Measurements from ENCODE around the gene PCID2.

Gene PCID2

GRCh38 chr13:113178070-113178895 is 30.2 kb downstream of the PCID2 start:
- peak overlapping the region; percentile 68 for H3K4me3 ChIP-seq (ENCODE audit: low read depth, low read length)
- TF ChIP-seq CTCF (IDR thresholded peaks at IDR 0.05; ENCODE audit: low read depth, low read length): no peak

- TF ChIP-seq CTCF (IDR thresholded peaks at IDR 0.05; ENCODE audit: low read depth, low read length): no peak
These were observed 31.6 kb downstream of the PCID2 start for GRCh38 chr13:113176822-113177221.

GRCh38 chr13:113176280-113176679 is 32.2 kb downstream of the PCID2 start:
- TF ChIP-seq CTCF (IDR thresholded peaks at IDR 0.05; ENCODE audit: low read depth, low read length): no peak
- H3K4me3 ChIP-seq (ENCODE audit: low read depth, low read length): no peak overlapping the region

More at GRCh38 chr13:113176822-113177221, 31.6 kb downstream of the PCID2 start:
- H3K4me3 ChIP-seq (ENCODE audit: low read depth, low read length): no peak overlapping the region

- no peak for TF ChIP-seq CTCF (IDR thresholded peaks at IDR 0.05; ENCODE audit: low read depth, low read length)
- H3K4me3 ChIP-seq (ENCODE audit: low read depth, low read length): no peak overlapping the region
These were observed 36.0 kb downstream of the PCID2 start for GRCh38 chr13:113172419-113172926.

GRCh38 chr13:113171250-113172125 is 37.0 kb downstream of the PCID2 start:
- no peak for TF ChIP-seq CTCF (IDR thresholded peaks at IDR 0.05; ENCODE audit: low read depth, low read length)
- no peak overlapping the region for H3K4me3 ChIP-seq (ENCODE audit: low read depth, low read length)

- no peak for TF ChIP-seq CTCF (IDR thresholded peaks at IDR 0.05; ENCODE audit: low read depth, low read length)
- H3K4me3 ChIP-seq (ENCODE audit: low read depth, low read length): no peak overlapping the region
These were observed 38.0 kb downstream of the PCID2 start for GRCh38 chr13:113170511-113170910.
